GM10847 (cell line): Measurements from ENCODE around the gene TFAM.

Experiments used
- POLR2A ChIP-seq: IDR thresholded peaks from 2 replicates; pipeline ENCODE4 v1.6.1; 2011; ENCODE audit not compliant: insufficient read length; ENCODE audit errors: extremely low read depth

The TFAM gene

GRCh38 chr10:58384999-58385783 is at the start of gene TFAM:
TSS of gene TFAM (plus strand) at chr10:58385410. CDS start at chr10:58385548, 138 bp downstream.
- peak; percentile 94 for TF ChIP-seq POLR2A

- no peak for TF ChIP-seq POLR2A
Measured at GRCh38 chr10:58336242-58336641, 49.0 kb upstream of the TFAM start.

- no peak for TF ChIP-seq POLR2A
Measured at GRCh38 chr10:58341422-58341821, 43.8 kb upstream of the TFAM start.

- no peak for TF ChIP-seq POLR2A
Measured at GRCh38 chr10:58341947-58342346, 43.3 kb upstream of the TFAM start.

- no peak for TF ChIP-seq POLR2A
Measured at GRCh38 chr10:58347967-58348366, 37.2 kb upstream of the TFAM start.

- no peak for TF ChIP-seq POLR2A
Measured at GRCh38 chr10:58348571-58349033, 36.6 kb upstream of the TFAM start.

GRCh38 chr10:58350023-58350422 is 35.2 kb upstream of the TFAM start:
- TF ChIP-seq POLR2A = no peak

- TF ChIP-seq POLR2A = no peak
Measured at GRCh38 chr10:58350619-58351323, 34.4 kb upstream of the TFAM start.

GRCh38 chr10:58351616-58352578 is 33.3 kb upstream of the TFAM start:
- TF ChIP-seq POLR2A = no peak

GRCh38 chr10:58352956-58353610 is 32.1 kb upstream of the TFAM start:
- no peak for TF ChIP-seq POLR2A

- no peak for TF ChIP-seq POLR2A
Measured at GRCh38 chr10:58356756-58357155, 28.5 kb upstream of the TFAM start.

- TF ChIP-seq POLR2A = no peak
Measured at GRCh38 chr10:58358314-58358933, 26.8 kb upstream of the TFAM start.

- no peak for TF ChIP-seq POLR2A
Measured at GRCh38 chr10:58358947-58359346, 26.3 kb upstream of the TFAM start.

- no peak for TF ChIP-seq POLR2A
Measured at GRCh38 chr10:58359541-58359940, 25.7 kb upstream of the TFAM start.
